ENCODE results near the gene ZNF777.

DNA sequence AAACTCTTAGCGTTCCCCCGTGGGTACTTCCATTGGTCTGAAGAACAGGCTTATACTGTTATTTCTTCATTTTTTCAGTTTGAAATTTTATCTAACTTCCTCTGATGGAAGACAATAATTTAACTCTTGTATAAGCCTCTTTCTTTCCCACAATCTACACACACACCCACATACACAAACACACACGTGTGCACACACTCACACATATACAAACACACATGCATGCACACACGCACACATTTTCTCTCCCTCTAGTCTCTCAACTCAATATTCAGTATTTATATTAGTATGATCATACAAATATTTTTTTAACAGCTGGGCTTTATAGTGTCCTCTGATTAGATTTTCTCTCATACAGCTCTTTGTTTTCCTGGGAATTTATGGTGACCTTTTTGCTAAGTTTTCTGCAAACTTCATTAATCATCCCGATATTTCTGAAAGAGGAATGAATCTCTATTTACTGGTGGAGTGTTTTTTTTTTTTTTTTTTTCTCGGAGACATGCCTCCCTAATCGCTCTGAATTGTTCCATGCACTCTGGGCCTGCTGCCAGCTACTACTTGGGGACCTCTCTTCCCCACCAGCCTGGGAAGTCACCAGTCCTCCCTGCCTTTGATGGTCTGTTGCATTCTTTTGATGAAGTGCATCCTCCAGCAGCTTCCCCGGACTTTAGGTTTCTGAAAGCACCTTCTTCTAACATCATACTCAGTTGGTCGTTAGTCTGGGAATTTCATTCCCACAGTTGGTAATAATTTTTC is 75.5 kb downstream of the ZNF777 start:
- TF ChIP-seq EZH2 (IDR thresholded peaks at IDR 0.05) (no peak), POLR2AphosphoS5 (IDR thresholded peaks at IDR 0.05; ENCODE audit: borderline replicate concordance, low read depth, low read length) (no peak), FOXP2 (optimal IDR thresholded peaks at IDR 0.05; ENCODE audit: control extremely low read depth, extremely low read length, insufficient read depth) (no peak)
